GM12875 (cell line): ENCODE measurements around the gene GRID2.

Source experiments
- H3K4me3 ChIP-seq: one replicate; pipeline ENCODE4 v1.5.1; 2011; ENCODE audit warnings: low read depth, low read length, control low read depth
- TF ChIP-seq, protein P1 (sequence below): IDR thresholded peaks from 2 replicates; pipeline ENCODE4 v1.5.1; 2011; ENCODE audit warnings: low read depth, mild to moderate bottlenecking, control low read depth, inconsistent platforms, low read length, moderate library complexity, borderline replicate concordance; ENCODE audit not compliant: insufficient read depth

The GRID2 gene

GRCh38 chr4:93018806-93019205 lies 715.0 kb downstream of the GRID2 start:
- no peak overlapping the region for H3K4me3 ChIP-seq
- TF ChIP-seq, protein P1, sequence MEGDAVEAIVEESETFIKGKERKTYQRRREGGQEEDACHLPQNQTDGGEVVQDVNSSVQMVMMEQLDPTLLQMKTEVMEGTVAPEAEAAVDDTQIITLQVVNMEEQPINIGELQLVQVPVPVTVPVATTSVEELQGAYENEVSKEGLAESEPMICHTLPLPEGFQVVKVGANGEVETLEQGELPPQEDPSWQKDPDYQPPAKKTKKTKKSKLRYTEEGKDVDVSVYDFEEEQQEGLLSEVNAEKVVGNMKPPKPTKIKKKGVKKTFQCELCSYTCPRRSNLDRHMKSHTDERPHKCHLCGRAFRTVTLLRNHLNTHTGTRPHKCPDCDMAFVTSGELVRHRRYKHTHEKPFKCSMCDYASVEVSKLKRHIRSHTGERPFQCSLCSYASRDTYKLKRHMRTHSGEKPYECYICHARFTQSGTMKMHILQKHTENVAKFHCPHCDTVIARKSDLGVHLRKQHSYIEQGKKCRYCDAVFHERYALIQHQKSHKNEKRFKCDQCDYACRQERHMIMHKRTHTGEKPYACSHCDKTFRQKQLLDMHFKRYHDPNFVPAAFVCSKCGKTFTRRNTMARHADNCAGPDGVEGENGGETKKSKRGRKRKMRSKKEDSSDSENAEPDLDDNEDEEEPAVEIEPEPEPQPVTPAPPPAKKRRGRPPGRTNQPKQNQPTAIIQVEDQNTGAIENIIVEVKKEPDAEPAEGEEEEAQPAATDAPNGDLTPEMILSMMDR = no peak

DNA sequence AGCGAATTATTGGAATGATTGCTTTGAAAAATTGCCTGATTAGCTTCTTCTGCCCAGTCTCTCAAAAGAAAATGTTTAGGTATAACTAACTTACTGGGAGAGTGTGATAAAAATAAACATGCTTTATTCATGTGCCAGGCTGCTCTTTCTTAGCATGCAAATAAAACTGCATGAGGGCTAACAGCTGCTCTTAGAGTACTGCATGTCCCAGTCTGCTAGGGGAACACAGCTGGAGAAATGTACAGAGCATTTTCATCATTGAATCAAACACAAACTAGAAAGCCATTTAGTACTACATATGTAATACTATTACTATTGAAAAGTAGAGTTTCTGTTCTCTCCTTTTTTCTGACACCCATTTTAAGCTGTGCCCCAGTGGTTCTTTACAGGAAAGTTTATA lies 726.0 kb downstream of the GRID2 start:
- H3K4me3 ChIP-seq = no peak overlapping the region
- TF ChIP-seq, protein P1 = no peak

DNA sequence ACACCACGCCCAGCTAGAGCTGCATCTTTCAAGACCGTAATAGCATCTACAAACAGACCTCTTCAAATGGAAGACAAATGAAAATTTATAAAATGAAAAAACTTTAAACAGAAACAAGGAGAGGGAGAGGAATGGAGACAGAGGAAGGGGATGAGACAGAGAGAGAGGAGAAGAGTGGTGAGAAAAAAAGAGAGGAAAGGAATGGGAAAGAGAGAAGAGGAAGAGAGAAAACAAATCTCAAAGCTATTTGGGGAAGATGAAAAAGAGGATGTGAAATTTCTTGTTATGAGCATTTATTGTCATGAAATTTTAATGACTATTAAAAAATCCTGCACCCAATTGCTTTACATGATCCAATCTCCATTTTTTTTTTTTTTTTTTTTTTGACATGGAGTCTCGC lies 726.9 kb downstream of the GRID2 start:
- TF ChIP-seq, protein P1 = no peak

DNA sequence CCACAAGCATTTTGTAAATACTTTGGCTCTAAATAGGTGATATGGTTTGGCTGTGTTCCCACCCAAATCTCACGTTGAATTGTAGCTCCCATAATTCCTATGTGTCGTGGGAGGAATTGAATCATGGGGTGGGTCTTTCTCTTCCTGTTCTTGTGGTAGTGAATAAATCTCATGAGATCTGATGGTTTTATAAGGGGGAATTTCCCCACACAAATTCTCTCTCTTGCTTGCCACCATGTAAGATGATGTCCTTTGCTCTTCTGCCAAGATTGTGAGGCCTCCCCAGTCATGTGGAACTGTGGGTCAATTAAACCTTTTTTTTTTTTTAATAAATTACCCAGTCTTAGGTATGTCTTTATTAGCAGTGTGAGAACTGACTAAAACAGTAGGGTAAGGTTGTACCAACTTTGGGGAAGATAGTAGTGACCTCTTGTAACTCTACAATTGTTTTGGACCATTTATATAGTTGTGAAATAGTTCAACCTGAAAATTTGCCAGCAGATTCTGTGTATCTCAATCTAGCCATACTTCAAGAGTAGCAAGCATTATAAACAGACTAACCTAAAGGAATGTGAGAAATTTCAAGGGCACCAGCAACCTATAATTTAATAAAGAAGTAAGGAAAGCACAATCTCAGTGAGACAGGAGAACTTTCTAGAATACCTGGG lies 727.8 kb downstream of the GRID2 start:
- H3K4me3 ChIP-seq = no peak overlapping the region
- TF ChIP-seq, protein P1 = no peak

More for the DNA sequence above, 726.9 kb downstream of the GRID2 start:
- H3K4me3 ChIP-seq = no peak overlapping the region

DNA sequence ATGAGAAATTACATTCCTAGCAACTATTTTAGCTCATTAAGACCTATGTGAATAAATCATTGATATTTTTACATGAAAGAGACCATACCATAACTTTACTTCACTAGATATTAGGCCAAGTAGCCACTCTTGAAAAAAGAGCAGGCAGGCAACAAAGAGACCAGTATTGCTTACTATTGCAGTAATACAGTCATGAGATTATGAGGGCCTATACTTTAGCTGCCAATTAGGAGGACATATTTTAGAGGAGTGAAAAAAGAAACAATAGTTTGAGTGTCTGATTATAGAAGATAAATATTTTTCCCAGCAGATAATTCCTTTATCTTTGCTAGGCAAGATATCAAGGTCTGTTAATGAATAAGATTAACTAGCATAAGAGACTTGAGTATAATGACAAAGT lies 739.0 kb downstream of the GRID2 start:
- H3K4me3 ChIP-seq = no peak overlapping the region
- TF ChIP-seq, protein P1 = no peak

- TF ChIP-seq, protein P1 = no peak
- H3K4me3 ChIP-seq = no peak overlapping the region
Observed at GRCh38 chr4:93053140-93053539, 749.4 kb downstream of the GRID2 start.

GRCh38 chr4:93061826-93062225 lies 758.1 kb downstream of the GRID2 start:
- H3K4me3 ChIP-seq = no peak overlapping the region
- TF ChIP-seq, protein P1 = no peak
